ENCODE results near the gene S1PR3.

S1PR3 gene

DNA sequence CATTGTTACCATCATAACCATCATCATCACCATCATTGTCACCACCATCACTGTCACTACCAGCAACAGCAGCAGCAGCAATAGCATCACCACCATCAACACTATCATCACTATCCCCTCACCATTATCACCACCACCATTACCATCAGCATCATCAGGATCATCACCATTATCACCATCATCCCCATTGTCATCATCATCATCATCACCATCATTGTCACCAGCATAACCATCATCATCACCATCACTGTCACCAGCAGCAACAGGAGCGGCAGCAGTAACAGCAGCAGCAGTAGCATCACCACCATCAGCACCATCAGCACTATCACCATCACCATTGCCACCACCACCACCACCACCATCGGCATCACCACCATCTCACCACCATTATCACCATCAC is 48.4 kb downstream of the S1PR3 start:
- DNase-seq, result no peak

- no peak for DNase-seq
These were observed 51.7 kb downstream of the S1PR3 start for GRCh38 chr9:89042984-89043383.

GRCh38 chr9:89044104-89044503 is 52.8 kb downstream of the S1PR3 start:
- DNase-seq, result no peak

DNA sequence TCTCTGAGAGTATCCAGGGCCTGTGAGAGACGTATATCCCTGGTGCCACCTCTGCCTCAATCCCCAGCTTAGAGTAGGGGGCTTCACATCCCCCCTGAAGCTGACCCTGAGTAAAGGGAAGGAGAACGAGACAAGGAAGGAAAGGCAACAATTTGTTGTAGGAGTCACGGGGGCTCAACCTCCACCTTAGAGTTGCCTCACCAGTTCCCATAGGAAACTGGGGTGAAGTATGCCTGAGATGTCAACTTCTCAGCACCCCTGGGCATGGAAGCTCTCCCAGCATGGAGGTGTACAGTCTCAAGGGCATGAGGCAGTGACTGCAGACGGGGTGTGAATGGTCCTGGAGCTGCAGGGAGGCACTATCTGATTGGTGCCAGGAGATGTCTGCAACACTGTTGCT is 53.6 kb downstream of the S1PR3 start:
- no peak for DNase-seq

- no peak for DNase-seq
These were observed 55.6 kb downstream of the S1PR3 start for GRCh38 chr9:89046832-89047231.

DNA sequence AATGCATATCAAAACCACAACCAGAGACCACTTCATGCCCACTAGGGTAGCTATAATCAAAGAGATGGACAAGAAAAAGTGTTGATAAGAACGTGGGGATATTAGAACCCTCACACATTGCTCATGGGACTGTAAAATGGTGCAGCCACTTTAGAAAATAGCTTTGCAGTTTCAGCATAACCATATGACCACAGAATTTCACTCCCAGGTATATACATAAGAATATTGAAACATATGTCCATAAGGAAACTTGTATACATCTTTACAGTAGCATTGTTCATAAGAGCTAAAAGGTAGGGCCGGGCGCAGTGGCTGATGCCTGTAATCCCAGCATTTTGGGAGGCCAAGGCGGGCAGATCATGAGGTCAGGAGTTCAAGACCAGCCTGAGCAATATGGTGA is 56.4 kb downstream of the S1PR3 start:
- no peak for DNase-seq

DNA sequence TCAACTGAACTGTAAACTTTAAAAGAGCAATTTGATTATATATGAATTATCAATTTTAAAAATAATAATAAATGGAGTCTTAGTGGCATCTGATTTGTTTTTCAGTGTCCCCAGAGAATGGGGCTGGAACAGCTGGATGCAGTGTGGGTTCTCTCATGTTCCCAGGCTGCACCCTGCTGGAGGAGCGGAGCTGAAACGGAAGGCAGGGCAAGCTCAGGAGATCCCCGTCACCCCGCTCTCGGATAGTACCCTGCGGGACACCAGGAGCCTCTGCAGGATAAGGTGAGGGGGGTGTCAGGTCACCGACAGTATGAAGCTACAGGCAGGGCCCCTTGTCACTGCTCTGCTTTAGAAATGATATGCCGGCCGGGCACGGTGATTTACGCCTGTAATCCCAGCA is 57.3 kb downstream of the S1PR3 start:
- no peak for DNase-seq

DNA sequence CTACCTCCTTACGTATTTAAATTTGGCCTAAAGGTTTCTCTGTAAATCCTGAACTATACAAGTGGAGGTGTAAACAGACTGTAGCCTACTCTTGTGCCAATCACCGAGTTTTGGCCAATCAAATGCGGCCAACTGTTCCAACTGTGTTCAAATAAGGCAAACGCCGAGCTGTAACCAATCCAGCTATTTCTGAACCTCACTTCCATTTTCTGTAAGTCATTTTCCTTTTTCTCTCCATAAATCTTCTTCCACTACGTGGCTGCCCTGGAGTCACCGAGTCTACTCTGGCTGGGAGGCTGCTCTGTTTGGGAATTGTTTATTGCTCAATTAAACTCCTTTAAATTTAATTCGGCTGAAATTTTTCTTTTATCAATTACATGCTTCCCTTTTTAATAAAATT is 58.4 kb downstream of the S1PR3 start:
- DNase-seq, result no peak

DNA sequence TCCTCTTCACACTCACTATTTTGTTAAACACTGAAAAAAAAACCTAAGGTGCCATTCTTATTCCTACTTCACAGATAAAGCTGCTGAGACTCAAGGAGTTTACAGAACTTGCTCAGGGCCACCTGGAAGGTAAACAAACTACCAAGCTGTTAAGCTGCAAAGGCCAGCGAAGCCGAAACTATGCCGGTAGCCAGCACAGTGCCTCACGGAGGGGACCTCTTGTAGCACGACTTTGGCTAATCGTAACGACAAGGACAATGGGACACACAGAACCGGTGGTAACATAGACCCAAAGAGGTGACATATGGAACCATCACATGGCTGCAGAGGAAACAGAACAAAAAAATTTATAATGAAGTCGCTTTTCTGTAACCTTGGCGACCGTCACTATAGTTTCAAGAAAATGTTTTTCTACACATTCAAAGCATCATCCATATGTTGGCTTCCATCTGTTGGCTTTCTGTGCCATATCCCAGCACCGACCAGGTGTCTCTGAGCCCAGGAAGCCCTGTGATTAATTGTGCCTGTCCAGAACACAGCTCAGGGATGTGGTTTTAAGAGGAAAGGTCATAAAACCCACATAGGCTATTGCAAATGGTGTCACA is 60.3 kb downstream of the S1PR3 start:
- DNase-seq, result no peak

GRCh38 chr9:89052470-89053097 is 61.3 kb downstream of the S1PR3 start:
- no peak for DNase-seq

DNA sequence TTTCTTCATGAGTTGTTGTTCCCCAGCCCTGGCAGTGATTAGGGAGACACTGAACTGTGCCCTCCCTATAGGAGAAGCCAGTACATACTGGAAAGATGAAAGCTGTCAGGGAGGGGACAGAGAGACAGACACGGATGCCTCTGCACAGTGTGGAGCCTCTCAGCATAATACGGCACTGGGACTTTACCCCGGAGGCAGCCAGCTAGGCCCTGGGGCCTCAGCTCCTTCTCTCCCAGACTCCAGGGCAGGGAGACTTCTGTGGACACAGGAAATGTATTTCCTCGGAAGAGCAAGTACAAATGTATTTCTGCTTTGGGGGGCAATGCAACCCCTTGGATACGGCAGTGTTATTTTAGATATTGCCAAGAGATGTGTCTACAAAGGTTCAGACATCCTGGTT is 62.0 kb downstream of the S1PR3 start:
- DNase-seq, result no peak
